Measurements from ENCODE around the gene PLCB2.

GRCh38 chr15:40306908-40307307 is 827 bp downstream of the PLCB2 start:
- TF ChIP-seq CTCF (IDR thresholded peaks at IDR 0.05; ENCODE audit: extremely low read depth in 1 of 2, insufficient read depth in 1 of 2, low read depth in 1 of 2, low read length in 2 of 2) (no peak), EZH2 (IDR thresholded peaks at IDR 0.05; ENCODE audit: borderline replicate concordance, low read depth, low read length, severe bottlenecking) (no peak), MYC (IDR thresholded peaks at IDR 0.05; ENCODE audit: low read depth, low read length) (no peak), POLR2A (IDR thresholded peaks at IDR 0.05; ENCODE audit: low read depth, low read length) (no peak), JUN (IDR thresholded peaks at IDR 0.05; ENCODE audit: borderline replicate concordance, insufficient read depth, insufficient read length, low read depth) (no peak), POLR2AphosphoS5 (IDR thresholded peaks at IDR 0.05; ENCODE audit: insufficient read depth, low read depth, low read length) (no peak), GATA2 (IDR thresholded peaks at IDR 0.05; ENCODE audit: insufficient read depth, insufficient read length, low read depth, low read length) (no peak), MAX (IDR thresholded peaks at IDR 0.05; ENCODE audit: insufficient read depth, insufficient read length) (no peak)

Measured in endothelial cell of umbilical vein (primary cell).